Suprapubic skin (tissue), 4 donors: ENCODE data around the gene PRKAG2.

ENCODE experiments used
- CTCF ChIP-seq, 2 donors: fragments of 200-600 bp in 1 of 2; fragments of 450-650 bp in 1 of 2; sonication (generic) in 1 of 2; IDR thresholded peaks; one replicate each; pipeline ENCODE4 v1.5.1; 2016 to 2019; ENCODE audit warnings: antibody characterized with exemption in 2 of 2, mild to moderate bottlenecking in 1 of 2, moderate library complexity in 1 of 2
- POLR2A ChIP-seq, 2 donors: fragments of 450-650 bp; IDR thresholded peaks; one replicate each; pipeline ENCODE4 v1.6.1; 2017; ENCODE audit warnings: antibody characterized with exemption in 2 of 2, mild to moderate bottlenecking in 2 of 2, moderate library complexity in 2 of 2
- POLR2AphosphoS5 ChIP-seq, 3 donors: sonication (generic); formaldehyde crosslinking; IDR thresholded peaks; one replicate each; pipeline ENCODE4 v1.6.1; 2017; ENCODE audit warnings: antibody characterized with exemption in 3 of 3

GRCh38 chr7:151882734-151883133 lies 5.8 kb upstream of the PRKAG2 start:
- TF ChIP-seq POLR2AphosphoS5 (IDR thresholded peaks at IDR 0.05) (no peak), CTCF (IDR thresholded peaks at IDR 0.05) (no peak), POLR2A (IDR thresholded peaks at IDR 0.05) (no peak)
